ENCODE measurements around the gene YWHAQ.

DNA sequence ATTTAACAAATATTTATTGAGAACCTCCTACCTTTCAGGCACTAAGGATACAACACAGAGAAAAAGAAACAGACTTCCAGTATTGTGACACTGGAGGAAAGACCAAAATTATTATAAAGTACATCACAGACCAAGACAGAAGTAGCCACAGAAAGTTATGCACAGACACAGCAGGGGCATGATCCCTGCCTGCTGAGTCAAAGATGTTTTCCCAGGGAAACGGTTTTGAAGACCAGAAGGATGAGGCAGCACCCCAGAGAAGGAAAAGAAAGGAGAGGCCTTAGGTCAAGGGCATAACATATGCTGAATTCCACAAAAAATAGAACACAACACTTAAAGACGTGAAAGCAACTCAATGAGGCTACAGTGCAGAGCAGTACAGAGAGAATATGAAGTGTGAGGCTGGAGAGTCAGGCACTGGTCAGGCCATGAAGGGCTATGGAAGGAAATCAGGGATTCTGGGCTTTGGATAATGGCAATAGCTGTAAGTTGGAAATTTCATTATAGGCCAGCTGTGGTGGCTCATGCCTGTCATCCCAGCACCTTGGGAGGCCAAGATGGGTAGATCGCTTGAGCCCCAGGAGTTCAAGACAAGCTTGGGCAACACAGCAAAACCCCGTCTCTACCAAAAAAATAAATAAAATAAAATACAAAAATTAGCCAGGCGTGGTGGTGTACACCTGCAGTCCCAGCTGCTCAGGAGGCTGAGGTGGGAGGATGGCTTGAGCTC, 83.4 kb downstream of the YWHAQ start:
- TF ChIP-seq, protein P1, sequence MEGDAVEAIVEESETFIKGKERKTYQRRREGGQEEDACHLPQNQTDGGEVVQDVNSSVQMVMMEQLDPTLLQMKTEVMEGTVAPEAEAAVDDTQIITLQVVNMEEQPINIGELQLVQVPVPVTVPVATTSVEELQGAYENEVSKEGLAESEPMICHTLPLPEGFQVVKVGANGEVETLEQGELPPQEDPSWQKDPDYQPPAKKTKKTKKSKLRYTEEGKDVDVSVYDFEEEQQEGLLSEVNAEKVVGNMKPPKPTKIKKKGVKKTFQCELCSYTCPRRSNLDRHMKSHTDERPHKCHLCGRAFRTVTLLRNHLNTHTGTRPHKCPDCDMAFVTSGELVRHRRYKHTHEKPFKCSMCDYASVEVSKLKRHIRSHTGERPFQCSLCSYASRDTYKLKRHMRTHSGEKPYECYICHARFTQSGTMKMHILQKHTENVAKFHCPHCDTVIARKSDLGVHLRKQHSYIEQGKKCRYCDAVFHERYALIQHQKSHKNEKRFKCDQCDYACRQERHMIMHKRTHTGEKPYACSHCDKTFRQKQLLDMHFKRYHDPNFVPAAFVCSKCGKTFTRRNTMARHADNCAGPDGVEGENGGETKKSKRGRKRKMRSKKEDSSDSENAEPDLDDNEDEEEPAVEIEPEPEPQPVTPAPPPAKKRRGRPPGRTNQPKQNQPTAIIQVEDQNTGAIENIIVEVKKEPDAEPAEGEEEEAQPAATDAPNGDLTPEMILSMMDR (IDR thresholded peaks at IDR 0.05): no peak
- TF ChIP-seq, protein P2, sequence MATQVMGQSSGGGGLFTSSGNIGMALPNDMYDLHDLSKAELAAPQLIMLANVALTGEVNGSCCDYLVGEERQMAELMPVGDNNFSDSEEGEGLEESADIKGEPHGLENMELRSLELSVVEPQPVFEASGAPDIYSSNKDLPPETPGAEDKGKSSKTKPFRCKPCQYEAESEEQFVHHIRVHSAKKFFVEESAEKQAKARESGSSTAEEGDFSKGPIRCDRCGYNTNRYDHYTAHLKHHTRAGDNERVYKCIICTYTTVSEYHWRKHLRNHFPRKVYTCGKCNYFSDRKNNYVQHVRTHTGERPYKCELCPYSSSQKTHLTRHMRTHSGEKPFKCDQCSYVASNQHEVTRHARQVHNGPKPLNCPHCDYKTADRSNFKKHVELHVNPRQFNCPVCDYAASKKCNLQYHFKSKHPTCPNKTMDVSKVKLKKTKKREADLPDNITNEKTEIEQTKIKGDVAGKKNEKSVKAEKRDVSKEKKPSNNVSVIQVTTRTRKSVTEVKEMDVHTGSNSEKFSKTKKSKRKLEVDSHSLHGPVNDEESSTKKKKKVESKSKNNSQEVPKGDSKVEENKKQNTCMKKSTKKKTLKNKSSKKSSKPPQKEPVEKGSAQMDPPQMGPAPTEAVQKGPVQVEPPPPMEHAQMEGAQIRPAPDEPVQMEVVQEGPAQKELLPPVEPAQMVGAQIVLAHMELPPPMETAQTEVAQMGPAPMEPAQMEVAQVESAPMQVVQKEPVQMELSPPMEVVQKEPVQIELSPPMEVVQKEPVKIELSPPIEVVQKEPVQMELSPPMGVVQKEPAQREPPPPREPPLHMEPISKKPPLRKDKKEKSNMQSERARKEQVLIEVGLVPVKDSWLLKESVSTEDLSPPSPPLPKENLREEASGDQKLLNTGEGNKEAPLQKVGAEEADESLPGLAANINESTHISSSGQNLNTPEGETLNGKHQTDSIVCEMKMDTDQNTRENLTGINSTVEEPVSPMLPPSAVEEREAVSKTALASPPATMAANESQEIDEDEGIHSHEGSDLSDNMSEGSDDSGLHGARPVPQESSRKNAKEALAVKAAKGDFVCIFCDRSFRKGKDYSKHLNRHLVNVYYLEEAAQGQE (IDR thresholded peaks at IDR 0.05): no peak
- TF ChIP-seq, protein P3, sequence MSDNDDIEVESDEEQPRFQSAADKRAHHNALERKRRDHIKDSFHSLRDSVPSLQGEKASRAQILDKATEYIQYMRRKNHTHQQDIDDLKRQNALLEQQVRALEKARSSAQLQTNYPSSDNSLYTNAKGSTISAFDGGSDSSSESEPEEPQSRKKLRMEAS (IDR thresholded peaks at IDR 0.05): no peak
- no peak for TF ChIP-seq POLR2A (IDR thresholded peaks at IDR 0.05; ENCODE audit: low read length)
- no peak for TF ChIP-seq ZNF302 (CRISPR knock-in tag; IDR thresholded peaks at IDR 0.05)
- no peak for TF ChIP-seq BCL3 (IDR thresholded peaks at IDR 0.05)
- TF ChIP-seq EP300 (IDR thresholded peaks at IDR 0.05): no peak
- no peak for TF ChIP-seq FOSL2 (IDR thresholded peaks at IDR 0.05)
- no peak for TF ChIP-seq FOSL2 (CRISPR knock-in tag; IDR thresholded peaks at IDR 0.05)
- no peak for TF ChIP-seq POLR2AphosphoS2 (conservative IDR thresholded peaks at IDR 0.05; ENCODE audit: low read length)
- TF ChIP-seq HOXA7 (CRISPR knock-in tag; IDR thresholded peaks at IDR 0.05): no peak
- no peak for TF ChIP-seq NR3C1 (IDR thresholded peaks at IDR 0.05)
- no peak for TF ChIP-seq CEBPB (IDR thresholded peaks at IDR 0.05)
- no peak for TF ChIP-seq RFX5 (IDR thresholded peaks at IDR 0.05)
- TF ChIP-seq TP53 (CRISPR knock-in tag; IDR thresholded peaks at IDR 0.05): no peak
